Measurements from ENCODE around the gene APBA1. TPM values are rescaled to one million over a fixed set of nuclear protein-coding genes. Genes with fewer than 3 reads are reported as not detected.

Gene APBA1
- total and polyA plus RNA-seq, 9 of the 15 experiments (the other 6 are each of a cell fraction or from before 2014, with no cell fraction given): 0.01 to 0.02 TPM; not detected in 7

DNA sequence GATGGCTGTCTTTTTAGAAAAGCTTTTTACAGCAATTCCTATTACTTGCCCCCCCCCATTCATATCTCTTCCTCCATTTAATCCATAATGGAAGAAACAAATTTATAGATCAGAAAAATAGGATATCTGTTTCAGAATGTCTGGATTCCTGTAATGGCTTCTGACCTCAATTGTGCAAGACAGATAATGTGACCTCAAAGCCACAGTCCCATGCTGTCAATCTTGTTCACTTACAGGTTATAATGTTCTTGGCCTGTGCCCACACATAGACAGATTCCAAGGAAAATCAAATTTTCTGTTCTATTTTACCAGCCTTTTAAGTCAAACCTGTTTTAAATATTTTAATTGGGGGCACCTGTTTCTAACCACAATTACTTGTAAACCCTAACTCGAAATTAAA lies 203.8 kb downstream of the APBA1 start (continued):
- TF ChIP-seq, protein P1, sequence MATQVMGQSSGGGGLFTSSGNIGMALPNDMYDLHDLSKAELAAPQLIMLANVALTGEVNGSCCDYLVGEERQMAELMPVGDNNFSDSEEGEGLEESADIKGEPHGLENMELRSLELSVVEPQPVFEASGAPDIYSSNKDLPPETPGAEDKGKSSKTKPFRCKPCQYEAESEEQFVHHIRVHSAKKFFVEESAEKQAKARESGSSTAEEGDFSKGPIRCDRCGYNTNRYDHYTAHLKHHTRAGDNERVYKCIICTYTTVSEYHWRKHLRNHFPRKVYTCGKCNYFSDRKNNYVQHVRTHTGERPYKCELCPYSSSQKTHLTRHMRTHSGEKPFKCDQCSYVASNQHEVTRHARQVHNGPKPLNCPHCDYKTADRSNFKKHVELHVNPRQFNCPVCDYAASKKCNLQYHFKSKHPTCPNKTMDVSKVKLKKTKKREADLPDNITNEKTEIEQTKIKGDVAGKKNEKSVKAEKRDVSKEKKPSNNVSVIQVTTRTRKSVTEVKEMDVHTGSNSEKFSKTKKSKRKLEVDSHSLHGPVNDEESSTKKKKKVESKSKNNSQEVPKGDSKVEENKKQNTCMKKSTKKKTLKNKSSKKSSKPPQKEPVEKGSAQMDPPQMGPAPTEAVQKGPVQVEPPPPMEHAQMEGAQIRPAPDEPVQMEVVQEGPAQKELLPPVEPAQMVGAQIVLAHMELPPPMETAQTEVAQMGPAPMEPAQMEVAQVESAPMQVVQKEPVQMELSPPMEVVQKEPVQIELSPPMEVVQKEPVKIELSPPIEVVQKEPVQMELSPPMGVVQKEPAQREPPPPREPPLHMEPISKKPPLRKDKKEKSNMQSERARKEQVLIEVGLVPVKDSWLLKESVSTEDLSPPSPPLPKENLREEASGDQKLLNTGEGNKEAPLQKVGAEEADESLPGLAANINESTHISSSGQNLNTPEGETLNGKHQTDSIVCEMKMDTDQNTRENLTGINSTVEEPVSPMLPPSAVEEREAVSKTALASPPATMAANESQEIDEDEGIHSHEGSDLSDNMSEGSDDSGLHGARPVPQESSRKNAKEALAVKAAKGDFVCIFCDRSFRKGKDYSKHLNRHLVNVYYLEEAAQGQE (IDR thresholded peaks at IDR 0.05; ENCODE audit: borderline replicate concordance): no peak
- TF ChIP-seq, protein P1 (CRISPR knock-in tag; IDR thresholded peaks at IDR 0.05; ENCODE audit: low read depth): no peak
- no peak for TF ChIP-seq NFATC3 (IDR thresholded peaks at IDR 0.05)

DNA sequence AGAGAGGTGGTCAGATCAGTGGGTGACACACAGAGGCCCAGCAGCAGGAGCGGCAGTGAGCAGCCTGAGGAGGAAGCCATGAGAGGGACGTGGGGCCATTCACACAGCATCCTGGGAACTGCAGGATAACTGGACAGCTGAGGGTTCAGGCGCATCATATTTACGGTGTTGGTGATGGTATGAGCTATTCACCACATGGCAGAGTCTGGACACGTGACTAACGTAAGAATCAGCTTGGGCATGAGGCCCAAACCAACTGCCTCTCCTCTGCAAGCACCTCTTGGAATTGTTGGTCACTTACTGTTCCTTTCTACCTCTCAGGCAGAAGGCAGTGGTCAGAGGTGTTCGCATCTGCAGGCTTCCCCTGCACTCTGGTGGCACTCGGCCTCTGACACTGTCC lies 206.0 kb downstream of the APBA1 start:
- Histone ChIP-seq H3K4me1 (replicated peaks in 1 of 2; ENCODE audit: control insufficient read depth in 2 of 2, insufficient read depth in 2 of 2, low read length in 2 of 2) (no peaks in the 10 kb centered on the region), H3K4me2 (ENCODE audit: insufficient read depth, low read length) (no peak overlapping the region), H3K36me3 (ENCODE audit: control insufficient read depth, insufficient read depth, low read length) (no peaks in the 10 kb centered on the region), H3K79me2 (ENCODE audit: control insufficient read depth, insufficient read depth, low read length) (no peaks in the 10 kb centered on the region), H3K4me3 (no peak overlapping the region), H3K27ac (ENCODE audit: extremely low read depth, low read depth, low read length) (no peak overlapping the region), H3K9ac (ENCODE audit: insufficient read depth in 1 of 2, low read depth in 2 of 2, low read length in 2 of 2) (no peak overlapping the region), H3K27me3 (ENCODE audit: control insufficient read depth in 2 of 2, insufficient read depth in 2 of 2, low read length in 2 of 2) (peaks cover 0 to 6% of the 10 kb centered on the region in 2 experiments; a peak in 2 of 5 replicates), H2AFZ (ENCODE audit: low read depth, low read length) (no peak overlapping the region), H3K9me1 (ENCODE audit: control insufficient read depth, insufficient read depth, low read length) (no peaks in the 10 kb centered on the region), H4K20me1 (replicated peaks; ENCODE audit: control insufficient read depth, insufficient read depth, low read length) (no peaks in the 10 kb centered on the region), H3K9me3 (replicated peaks; ENCODE audit: control insufficient read depth, insufficient read depth, low read depth, low read length) (no peaks in the 10 kb centered on the region)
- 3% methylated on average over 5 of the region's 8 CpGs for WGBS (ENCODE audit: insufficient coverage, low coverage, missing lambda C conversion rate)
- BruUV-seq (replicated peaks): no TSS peak
- in situ Hi-C loops (cut with MboI): no loop called here
- FAIRE-seq: no peak
- CTCF ChIA-PET (ENCODE audit: low intra/inter-chr PET ratio): no interaction called here
- DNase-seq (ENCODE audit: extremely low read depth in 1 of 4, low spot score in 3 of 4): no peak
- intact Hi-C loops (cut with micrococcal nuclease): no loop called here
- POLR2A ChIA-PET: no interaction called here
- ATAC-seq: no peak
- no peak for TF ChIP-seq FIP1L1 (IDR thresholded peaks at IDR 0.05; ENCODE audit: low read depth, low read length, poor library complexity, severe bottlenecking)
- no peak for TF ChIP-seq NONO (IDR thresholded peaks at IDR 0.05; ENCODE audit: low read depth in 2 of 2, low read length in 1 of 2)
- no peak for TF ChIP-seq CHCHD3 (CRISPR knock-in tag; IDR thresholded peaks at IDR 0.05)
- TF ChIP-seq, protein P2, sequence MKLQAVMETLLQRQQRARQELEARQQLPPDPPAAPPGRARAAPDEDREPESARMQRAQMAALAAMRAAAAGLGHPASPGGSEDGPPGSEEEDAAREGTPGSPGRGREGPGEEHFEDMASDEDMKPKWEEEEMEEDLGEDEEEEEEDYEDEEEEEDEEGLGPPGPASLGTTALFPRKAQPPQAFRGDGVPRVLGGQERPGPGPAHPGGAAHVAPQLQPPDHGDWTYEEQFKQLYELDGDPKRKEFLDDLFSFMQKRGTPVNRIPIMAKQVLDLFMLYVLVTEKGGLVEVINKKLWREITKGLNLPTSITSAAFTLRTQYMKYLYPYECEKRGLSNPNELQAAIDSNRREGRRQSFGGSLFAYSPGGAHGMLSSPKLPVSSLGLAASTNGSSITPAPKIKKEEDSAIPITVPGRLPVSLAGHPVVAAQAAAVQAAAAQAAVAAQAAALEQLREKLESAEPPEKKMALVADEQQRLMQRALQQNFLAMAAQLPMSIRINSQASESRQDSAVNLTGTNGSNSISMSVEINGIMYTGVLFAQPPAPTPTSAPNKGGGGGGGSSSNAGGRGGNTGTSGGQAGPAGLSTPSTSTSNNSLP (IDR thresholded peaks at IDR 0.05; ENCODE audit: borderline replicate concordance, low read depth, low read length): no peak
- TF ChIP-seq ELF4 (CRISPR knock-in tag; IDR thresholded peaks at IDR 0.05): no peak
- TF ChIP-seq CCNT2 (IDR thresholded peaks at IDR 0.05; ENCODE audit: borderline replicate concordance, extremely low read depth, insufficient read length, low read depth, low read length): no peak
